Activated CD4-positive, alpha-beta T cell treated with anti-CD3 and anti-CD28 coated beads, Interleukin-2, amount 50 U/mL, for 48 hours (primary cell): ENCODE measurements around the gene A1CF.
"Not testable (repeated sequence)": the region's sequence is repeated elsewhere in the genome, so short reads cannot be mapped to it uniquely, and the experiment has no call there.

ENCODE experiments used
- DNase-seq, 2 experiments: peaks; one replicate each; pipeline ENCODE4 v3.0.0-alpha.2; 2020

The A1CF gene

GRCh38 chr10:50885097-50885859 is at the start of gene A1CF:
A1CF (minus strand) TSS chr10:50885627; CDS start chr10:50859940, 25,687 bp downstream.
- DNase-seq = no peak

GRCh38 chr10:50931948-50932431 is 46.6 kb upstream of the A1CF start:
- DNase-seq = no peak

- DNase-seq = no peak
These were observed 44.2 kb upstream of the A1CF start for GRCh38 chr10:50929670-50930069.

- no peak for DNase-seq
These were observed 42.7 kb upstream of the A1CF start for GRCh38 chr10:50928190-50928552.

GRCh38 chr10:50927522-50928189 is 42.2 kb upstream of the A1CF start:
- no peak for DNase-seq

- not testable (repeated sequence) for DNase-seq
These were observed 38.0 kb upstream of the A1CF start for GRCh38 chr10:50923471-50923870.

- no peak for DNase-seq
These were observed 33.6 kb upstream of the A1CF start for GRCh38 chr10:50919010-50919409.

GRCh38 chr10:50918529-50918928 is 33.1 kb upstream of the A1CF start:
- DNase-seq = no peak

- no peak for DNase-seq
These were observed 32.1 kb upstream of the A1CF start for GRCh38 chr10:50917486-50917885.

- no peak for DNase-seq
These were observed 24.0 kb upstream of the A1CF start for GRCh38 chr10:50909334-50910014.

- DNase-seq = no peak
These were observed 22.9 kb upstream of the A1CF start for GRCh38 chr10:50908366-50908765.

GRCh38 chr10:50905797-50906196 is 20.4 kb upstream of the A1CF start:
- DNase-seq = not testable (repeated sequence)

- no peak for DNase-seq
These were observed 11.3 kb upstream of the A1CF start for GRCh38 chr10:50896721-50897120.

GRCh38 chr10:50894312-50894711 is 8.9 kb upstream of the A1CF start:
- no peak for DNase-seq

GRCh38 chr10:50892467-50892866 is 7.0 kb upstream of the A1CF start:
- DNase-seq = no peak

- no peak for DNase-seq
These were observed 1.1 kb downstream of the A1CF start for GRCh38 chr10:50884302-50884701.

GRCh38 chr10:50883629-50884028 is 1.8 kb downstream of the A1CF start:
- DNase-seq = no peak

GRCh38 chr10:50882540-50882983 is 2.9 kb downstream of the A1CF start:
- no peak for DNase-seq

- DNase-seq = not testable (repeated sequence)
These were observed 4.4 kb downstream of the A1CF start for GRCh38 chr10:50881046-50881445.

GRCh38 chr10:50876429-50876828 is 9.0 kb downstream of the A1CF start:
- DNase-seq = no peak

GRCh38 chr10:50874723-50875122 is 10.7 kb downstream of the A1CF start:
- no peak for DNase-seq

GRCh38 chr10:50866317-50866716 is 19.1 kb downstream of the A1CF start:
- no peak for DNase-seq

GRCh38 chr10:50862719-50863118 is 22.7 kb downstream of the A1CF start:
- no peak for DNase-seq

GRCh38 chr10:50861370-50861769 is 24.1 kb downstream of the A1CF start:
- DNase-seq = no peak
